ENCODE data around the gene RSPO4.

The RSPO4 gene

GRCh38 chr20:919491-919916, 82.6 kb downstream of the RSPO4 start:
- Histone ChIP-seq H3K4me1 (ENCODE audit: low read length) (no peaks in the 10 kb centered on the region), H3K9me3 (replicated peaks; ENCODE audit: insufficient read depth, low read length) (no peaks in the 10 kb centered on the region), H2AFZ (ENCODE audit: low read length) (no peak overlapping the region), H3K4me2 (ENCODE audit: low read depth, low read length) (no peak overlapping the region), H3K9me2 (replicated peaks; ENCODE audit: insufficient read depth, low read length) (no peaks in the 10 kb centered on the region), H4K20me1 (ENCODE audit: insufficient read depth, low read length) (no peaks in the 10 kb centered on the region), H3K79me2 (ENCODE audit: low read length) (no peaks in the 10 kb centered on the region), H3K9ac (ENCODE audit: low read length) (no peak overlapping the region), H3F3A (ENCODE audit: insufficient read depth, low read length) (no peaks in the 10 kb centered on the region), H3K36me3 (replicated peaks; ENCODE audit: insufficient read depth, low read length) (no peaks in the 10 kb centered on the region), H3K4me3 (ENCODE audit: low read length) (no peak overlapping the region), H3K27me3 (replicated peaks; ENCODE audit: insufficient read depth, low read length) (peaks cover 11% of the 10 kb centered on the region; the same call in 1 of the 2 replicates), H3K27ac (ENCODE audit: low read length) (no peak overlapping the region)
- TF ChIP-seq EZH2phosphoT487 (IDR thresholded peaks at IDR 0.05; ENCODE audit: low read length), result no peak
- no peak for TF ChIP-seq CTCF (IDR thresholded peaks at IDR 0.05; ENCODE audit: low read length)
- TF ChIP-seq EZH2 (optimal IDR thresholded peaks at IDR 0.05; ENCODE audit: low read depth, low read length), result no peak
- DNase-seq, result no peak

- H3K4me2 ChIP-seq (ENCODE audit: low read depth, low read length), result no peak overlapping the region
- no peaks in the 10 kb centered on the region for H3K9me2 ChIP-seq (replicated peaks; ENCODE audit: insufficient read depth, low read length)
- H3K4me1 ChIP-seq (ENCODE audit: low read length), result no peaks in the 10 kb centered on the region
- H3K27me3 ChIP-seq (replicated peaks; ENCODE audit: insufficient read depth, low read length), result peaks cover 14% of the 10 kb centered on the region; the same call in 1 of the 2 replicates
- H3F3A ChIP-seq (ENCODE audit: insufficient read depth, low read length), result no peaks in the 10 kb centered on the region
- no peak overlapping the region for H3K9ac ChIP-seq (ENCODE audit: low read length)
- H3K79me2 ChIP-seq (ENCODE audit: low read length), result no peaks in the 10 kb centered on the region
- no peaks in the 10 kb centered on the region for H3K9me3 ChIP-seq (replicated peaks; ENCODE audit: insufficient read depth, low read length)
- no peak overlapping the region for H3K4me3 ChIP-seq (ENCODE audit: low read length)
- no peak for DNase-seq
- no peak overlapping the region for H3K27ac ChIP-seq (ENCODE audit: low read length)
- TF ChIP-seq EZH2 (optimal IDR thresholded peaks at IDR 0.05; ENCODE audit: low read depth, low read length), result no peak
- no peaks in the 10 kb centered on the region for H3K36me3 ChIP-seq (replicated peaks; ENCODE audit: insufficient read depth, low read length)
- H2AFZ ChIP-seq (ENCODE audit: low read length), result no peak overlapping the region
- H4K20me1 ChIP-seq (ENCODE audit: insufficient read depth, low read length), result no peaks in the 10 kb centered on the region
Measured at GRCh38 chr20:917416-917815, 84.7 kb downstream of the RSPO4 start.

- Histone ChIP-seq H3K27ac (ENCODE audit: low read length) (no peak overlapping the region), H3K9me2 (replicated peaks; ENCODE audit: insufficient read depth, low read length) (no peaks in the 10 kb centered on the region), H3K27me3 (replicated peaks; ENCODE audit: insufficient read depth, low read length) (peaks cover 14% of the 10 kb centered on the region; the same call in 1 of the 2 replicates), H3F3A (ENCODE audit: insufficient read depth, low read length) (no peaks in the 10 kb centered on the region), H3K4me2 (ENCODE audit: low read depth, low read length) (no peak overlapping the region), H3K4me1 (ENCODE audit: low read length) (no peaks in the 10 kb centered on the region), H4K20me1 (ENCODE audit: insufficient read depth, low read length) (no peaks in the 10 kb centered on the region), H2AFZ (ENCODE audit: low read length) (no peak overlapping the region), H3K9me3 (replicated peaks; ENCODE audit: insufficient read depth, low read length) (no peaks in the 10 kb centered on the region), H3K79me2 (ENCODE audit: low read length) (no peaks in the 10 kb centered on the region), H3K9ac (ENCODE audit: low read length) (no peak overlapping the region), H3K36me3 (replicated peaks; ENCODE audit: insufficient read depth, low read length) (no peaks in the 10 kb centered on the region), H3K4me3 (ENCODE audit: low read length) (no peak overlapping the region)
- no peak for DNase-seq
- TF ChIP-seq EZH2phosphoT487 (IDR thresholded peaks at IDR 0.05; ENCODE audit: low read length), result no peak
- TF ChIP-seq EZH2 (optimal IDR thresholded peaks at IDR 0.05; ENCODE audit: low read depth, low read length), result no peak
- TF ChIP-seq CTCF (IDR thresholded peaks at IDR 0.05; ENCODE audit: low read length), result no peak
Measured at GRCh38 chr20:916825-917224, 85.3 kb downstream of the RSPO4 start.

GRCh38 chr20:916125-916799, 85.8 kb downstream of the RSPO4 start, which contains the start of gene ANGPT4:
TSS of gene ANGPT4 (minus strand) at chr20:916334. CDS start at chr20:916214, 120 bp downstream.
- DNase-seq, result no peak
- H3K27me3 ChIP-seq (replicated peaks; ENCODE audit: insufficient read depth, low read length), result peaks cover 14% of the 10 kb centered on the region; the same call in 1 of the 2 replicates
- TF ChIP-seq EZH2 (optimal IDR thresholded peaks at IDR 0.05; ENCODE audit: low read depth, low read length), result no peak
- TF ChIP-seq CTCF (IDR thresholded peaks at IDR 0.05; ENCODE audit: low read length), result no peak
- no peak for TF ChIP-seq EZH2phosphoT487 (IDR thresholded peaks at IDR 0.05; ENCODE audit: low read length)
- H3K27ac ChIP-seq (ENCODE audit: low read length), result no peak within 1 kb of the TSS
- no peaks in the 10 kb centered on the region for H3K9me3 ChIP-seq (replicated peaks; ENCODE audit: insufficient read depth, low read length)
- no peaks in the 10 kb centered on the region for H3F3A ChIP-seq (ENCODE audit: insufficient read depth, low read length)
- H3K36me3 ChIP-seq (replicated peaks; ENCODE audit: insufficient read depth, low read length), result no peaks in the 10 kb centered on the region
- H2AFZ ChIP-seq (ENCODE audit: low read length), result no peak within 1 kb of the TSS
- H3K4me1 ChIP-seq (ENCODE audit: low read length), result no peaks in the 10 kb centered on the region
- no peak within 1 kb of the TSS for H3K9ac ChIP-seq (ENCODE audit: low read length)
- no peaks in the 10 kb centered on the region for H3K79me2 ChIP-seq (ENCODE audit: low read length)
- no peaks in the 10 kb centered on the region for H3K9me2 ChIP-seq (replicated peaks; ENCODE audit: insufficient read depth, low read length)
- H3K4me2 ChIP-seq (ENCODE audit: low read depth, low read length), result no peak within 1 kb of the TSS
- no peak within 1 kb of the TSS for H3K4me3 ChIP-seq (ENCODE audit: low read length)
- H4K20me1 ChIP-seq (ENCODE audit: insufficient read depth, low read length), result no peaks in the 10 kb centered on the region

All from MM.1S (cell line).